Neural progenitor cell (in vitro differentiated cells): ENCODE data around the gene C10orf120.

Source experiments
- CTCF ChIP-seq: fragments of 200-600 bp; sonication (generic); IDR thresholded peaks from 2 replicates; pipeline ENCODE4 v1.5.1; 2017; ENCODE audit warnings: antibody characterized with exemption, mild to moderate bottlenecking
- EZH2 ChIP-seq: fragments of 200-600 bp; sonication (generic); IDR thresholded peaks from 2 replicates; pipeline ENCODE4 v1.6.1; 2017; ENCODE audit warnings: antibody characterized with exemption, mild to moderate bottlenecking, moderate library complexity
- EZH2phosphoT487 ChIP-seq: fragments of 200-600 bp; sonication (generic); IDR thresholded peaks from 2 replicates; pipeline ENCODE4 v1.6.1; 2017; ENCODE audit warnings: antibody characterized with exemption

- no peak for TF ChIP-seq CTCF
- no peak for TF ChIP-seq EZH2
- no peak for TF ChIP-seq EZH2phosphoT487
Measured at GRCh38 chr10:122671355-122671754, 28.3 kb downstream of the C10orf120 start.
